ENCODE data around the gene LRP2BP.
"Not testable (repeated sequence)": the region's sequence is repeated elsewhere in the genome, so short reads cannot be mapped to it uniquely, and the experiment has no call there.

The LRP2BP gene

DNA sequence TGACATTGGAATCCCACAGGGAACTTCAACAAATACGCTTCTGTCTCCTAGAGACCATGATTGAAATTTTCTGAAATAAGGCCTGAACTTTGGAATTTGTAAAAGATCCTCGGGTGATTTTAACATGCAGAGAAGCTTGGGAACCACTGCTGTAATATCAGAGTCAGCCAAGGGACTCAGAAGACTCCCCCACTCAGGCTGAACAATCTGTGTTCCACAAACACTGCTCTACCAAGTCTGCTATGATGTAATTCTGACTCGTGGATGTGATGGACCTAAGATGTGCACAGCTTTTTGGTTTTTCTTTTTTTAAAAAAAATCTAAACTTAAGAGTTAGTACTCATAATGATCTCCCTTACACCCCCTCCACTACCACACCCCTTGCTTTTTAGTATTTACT lies 26.0 kb downstream of the LRP2BP start:
- TF ChIP-seq, protein P1, sequence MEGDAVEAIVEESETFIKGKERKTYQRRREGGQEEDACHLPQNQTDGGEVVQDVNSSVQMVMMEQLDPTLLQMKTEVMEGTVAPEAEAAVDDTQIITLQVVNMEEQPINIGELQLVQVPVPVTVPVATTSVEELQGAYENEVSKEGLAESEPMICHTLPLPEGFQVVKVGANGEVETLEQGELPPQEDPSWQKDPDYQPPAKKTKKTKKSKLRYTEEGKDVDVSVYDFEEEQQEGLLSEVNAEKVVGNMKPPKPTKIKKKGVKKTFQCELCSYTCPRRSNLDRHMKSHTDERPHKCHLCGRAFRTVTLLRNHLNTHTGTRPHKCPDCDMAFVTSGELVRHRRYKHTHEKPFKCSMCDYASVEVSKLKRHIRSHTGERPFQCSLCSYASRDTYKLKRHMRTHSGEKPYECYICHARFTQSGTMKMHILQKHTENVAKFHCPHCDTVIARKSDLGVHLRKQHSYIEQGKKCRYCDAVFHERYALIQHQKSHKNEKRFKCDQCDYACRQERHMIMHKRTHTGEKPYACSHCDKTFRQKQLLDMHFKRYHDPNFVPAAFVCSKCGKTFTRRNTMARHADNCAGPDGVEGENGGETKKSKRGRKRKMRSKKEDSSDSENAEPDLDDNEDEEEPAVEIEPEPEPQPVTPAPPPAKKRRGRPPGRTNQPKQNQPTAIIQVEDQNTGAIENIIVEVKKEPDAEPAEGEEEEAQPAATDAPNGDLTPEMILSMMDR (IDR thresholded peaks at IDR 0.05; ENCODE audit: borderline replicate concordance, control extremely low read depth, extremely low read depth, insufficient read depth, missing control alignments): no peak
- in situ Hi-C loops (cut with MboI; ENCODE audit: low sequenced_read_pairs, unreplicated experiment): no loop called here
- DNase-seq (ENCODE audit: low spot score): no peak

DNA sequence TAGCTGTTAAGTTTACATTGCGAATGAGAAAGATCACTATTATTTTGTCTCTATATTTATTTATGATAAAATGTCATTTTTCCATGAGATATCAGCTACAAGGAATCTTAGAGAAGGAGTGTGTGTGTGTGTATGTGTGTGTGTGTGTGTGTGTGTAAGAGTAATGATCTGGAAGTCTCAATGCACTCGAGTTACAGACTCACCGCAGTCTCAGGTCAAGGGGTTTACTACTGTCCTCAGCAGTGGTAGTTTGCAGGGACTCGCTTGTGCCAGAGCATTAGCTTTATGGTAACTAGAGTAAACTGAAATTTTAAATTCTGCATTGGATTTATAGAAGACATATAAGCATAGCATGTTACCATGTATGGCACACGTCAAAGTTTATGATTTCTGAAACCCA lies 30.8 kb downstream of the LRP2BP start:
- in situ Hi-C loops (cut with MboI; ENCODE audit: low sequenced_read_pairs, unreplicated experiment): no loop called here
- DNase-seq (ENCODE audit: low spot score): no peak
- TF ChIP-seq, protein P1 (IDR thresholded peaks at IDR 0.05; ENCODE audit: borderline replicate concordance, control extremely low read depth, extremely low read depth, insufficient read depth, missing control alignments): no peak

DNA sequence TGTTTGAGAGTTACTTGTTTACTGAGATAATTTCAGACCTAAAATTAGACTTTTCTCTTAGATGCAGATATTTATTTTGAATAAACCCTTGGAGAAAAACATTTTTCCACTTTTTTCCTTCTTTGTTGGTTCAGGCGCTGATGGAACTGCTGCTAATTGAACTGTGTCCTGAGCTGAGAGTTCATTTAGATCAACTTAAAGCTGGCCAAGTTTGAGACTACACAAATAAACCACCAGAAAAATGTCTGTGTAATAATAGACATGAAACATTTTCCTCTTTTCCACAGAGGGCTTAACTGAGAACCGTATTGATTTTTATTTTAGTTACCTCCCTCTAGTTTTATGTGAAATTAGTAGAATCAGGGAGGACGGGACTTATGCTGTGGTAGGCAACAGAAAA lies 32.5 kb downstream of the LRP2BP start:
- DNase-seq (ENCODE audit: low spot score): no peak
- in situ Hi-C loops (cut with MboI; ENCODE audit: low sequenced_read_pairs, unreplicated experiment): no loop called here
- TF ChIP-seq, protein P1 (IDR thresholded peaks at IDR 0.05; ENCODE audit: borderline replicate concordance, control extremely low read depth, extremely low read depth, insufficient read depth, missing control alignments): no peak

DNA sequence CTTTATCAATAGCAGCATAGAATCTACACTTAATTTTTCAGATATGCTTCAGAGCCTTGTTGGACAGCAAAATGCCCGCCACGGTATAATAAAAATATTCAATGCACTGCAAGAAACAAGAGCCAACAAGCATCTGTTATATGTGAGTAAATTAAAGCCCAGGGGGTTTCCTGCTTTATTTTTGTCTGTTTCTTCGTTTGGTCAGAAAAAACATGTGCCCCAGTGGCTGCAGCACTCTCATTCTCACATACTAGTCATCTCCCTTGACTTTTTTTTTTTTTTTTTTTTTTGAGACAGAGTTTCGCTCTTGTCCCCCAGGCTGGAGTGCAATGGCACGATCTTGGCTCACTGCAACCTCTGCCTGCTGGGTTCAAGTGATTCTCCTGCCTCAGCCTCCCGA lies 33.2 kb downstream of the LRP2BP start:
- peak; percentile 42 for DNase-seq (ENCODE audit: low spot score)
- in situ Hi-C loops (cut with MboI; ENCODE audit: low sequenced_read_pairs, unreplicated experiment): not testable (repeated sequence)

DNA sequence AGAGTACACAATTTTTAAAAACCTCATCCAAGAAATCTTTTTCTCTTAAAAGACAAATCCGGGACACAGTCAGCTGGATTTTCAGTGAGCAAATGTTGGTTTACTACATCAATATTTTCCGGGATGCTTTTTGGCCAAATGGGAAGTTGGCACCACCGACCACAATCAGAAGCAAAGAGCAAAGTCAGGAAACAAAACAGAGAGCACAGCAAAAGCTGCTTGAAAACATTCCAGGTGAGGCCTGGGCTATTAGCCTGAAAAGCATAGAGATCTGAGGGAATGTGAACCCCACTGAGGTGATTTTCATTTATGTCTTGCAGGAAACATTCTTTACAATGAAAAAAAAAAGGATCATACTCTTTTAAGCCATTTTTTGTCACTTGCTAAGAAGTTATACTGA lies 33.9 kb downstream of the LRP2BP start:
- in situ Hi-C loops (cut with MboI; ENCODE audit: low sequenced_read_pairs, unreplicated experiment): no loop called here
- TF ChIP-seq, protein P1 (IDR thresholded peaks at IDR 0.05; ENCODE audit: borderline replicate concordance, control extremely low read depth, extremely low read depth, insufficient read depth, missing control alignments): no peak
- DNase-seq (ENCODE audit: low spot score): no peak

DNA sequence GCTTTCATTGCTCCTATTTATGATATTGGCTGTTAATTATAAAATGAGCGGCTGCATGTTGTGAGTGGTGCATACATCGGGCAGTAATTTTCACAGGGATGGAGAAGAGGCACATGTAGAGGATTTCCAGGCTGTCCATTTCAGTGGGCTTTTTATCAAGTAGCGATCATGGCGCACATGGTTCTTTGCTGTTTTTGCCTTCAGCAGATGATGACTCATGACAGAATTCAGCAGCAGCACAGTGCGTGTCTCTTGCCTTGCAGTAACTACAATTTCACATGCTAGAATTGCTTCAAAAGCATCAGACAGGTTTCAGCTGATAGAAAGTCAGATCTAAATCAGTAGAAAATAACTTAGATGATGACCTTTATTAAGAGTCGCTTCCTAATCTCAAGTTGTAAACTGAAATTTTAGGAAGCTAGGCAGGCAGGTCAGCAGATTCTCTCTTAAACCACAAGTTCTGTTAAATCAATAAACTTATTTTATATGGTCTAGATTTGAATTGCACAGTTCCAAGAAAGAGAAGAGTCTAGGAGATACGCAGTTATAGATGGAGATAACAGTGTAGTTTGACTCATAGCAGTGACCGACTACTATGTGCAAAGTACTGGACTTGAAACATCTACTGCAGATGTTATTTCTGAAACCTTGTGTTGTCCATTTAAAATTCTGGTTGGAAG lies 35.8 kb downstream of the LRP2BP start:
- DNase-seq (ENCODE audit: low spot score): no peak
- in situ Hi-C loops (cut with MboI; ENCODE audit: low sequenced_read_pairs, unreplicated experiment): no loop called here
- TF ChIP-seq, protein P1 (IDR thresholded peaks at IDR 0.05; ENCODE audit: borderline replicate concordance, control extremely low read depth, extremely low read depth, insufficient read depth, missing control alignments): no peak

DNA sequence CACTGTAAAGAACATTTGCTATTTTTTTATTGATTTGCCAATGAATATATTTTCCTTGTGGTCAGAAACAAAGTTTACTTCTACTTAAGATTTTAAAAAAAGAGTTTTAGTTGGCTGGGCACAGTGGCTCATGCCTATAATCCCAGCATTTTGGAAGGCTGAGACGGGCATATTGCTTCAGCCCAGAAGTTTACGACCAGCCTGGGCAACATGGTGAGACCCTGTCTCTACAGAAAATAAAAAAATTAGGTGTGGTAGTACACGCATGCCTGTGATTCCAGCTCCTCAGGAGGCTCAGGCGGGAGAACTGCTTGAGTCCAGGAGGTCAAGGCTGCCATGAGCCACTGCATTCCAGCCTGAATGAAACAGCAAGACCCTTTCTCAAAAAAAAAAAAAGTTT lies 36.8 kb downstream of the LRP2BP start:
- DNase-seq (ENCODE audit: low spot score): no peak
- in situ Hi-C loops (cut with MboI; ENCODE audit: low sequenced_read_pairs, unreplicated experiment): no loop called here
- TF ChIP-seq, protein P1 (IDR thresholded peaks at IDR 0.05; ENCODE audit: borderline replicate concordance, control extremely low read depth, extremely low read depth, insufficient read depth, missing control alignments): no peak

All from GM13976 (cell line).